GM19397 (cell line): ENCODE data around the gene ATF2.
"Not testable (repeated sequence)": the region's sequence is repeated elsewhere in the genome, so short reads cannot be mapped to it uniquely, and the experiment has no call there.

Experiments
- ATAC-seq: cut with Tn5 transposase; IDR thresholded peaks from one replicate; pipeline ENCODE4 v1.9.1; 2021; ENCODE audit warnings: mild to moderate bottlenecking, moderate library complexity; ENCODE audit not compliant: unreplicated experiment

ATF2 gene

DNA sequence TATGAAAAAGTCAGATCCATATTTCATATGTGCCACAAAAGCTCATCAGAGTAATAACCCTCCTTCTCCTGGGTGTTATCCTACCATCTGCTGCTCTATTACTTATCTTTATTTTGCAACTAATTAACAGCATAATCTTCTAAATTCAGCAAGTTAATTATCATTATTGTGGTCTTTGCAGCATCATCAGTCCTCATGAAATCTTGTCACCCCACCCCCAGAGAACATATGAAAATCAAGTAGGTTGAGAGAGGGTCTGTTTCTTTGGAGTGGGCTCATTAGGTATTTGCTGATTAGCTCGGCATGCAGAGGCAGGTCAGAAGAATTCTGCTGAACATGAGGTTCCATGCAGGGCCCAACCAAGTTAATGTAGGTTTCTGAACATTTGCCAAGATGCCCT lies 64.8 kb downstream of the ATF2 start:
- no peak for ATAC-seq

DNA sequence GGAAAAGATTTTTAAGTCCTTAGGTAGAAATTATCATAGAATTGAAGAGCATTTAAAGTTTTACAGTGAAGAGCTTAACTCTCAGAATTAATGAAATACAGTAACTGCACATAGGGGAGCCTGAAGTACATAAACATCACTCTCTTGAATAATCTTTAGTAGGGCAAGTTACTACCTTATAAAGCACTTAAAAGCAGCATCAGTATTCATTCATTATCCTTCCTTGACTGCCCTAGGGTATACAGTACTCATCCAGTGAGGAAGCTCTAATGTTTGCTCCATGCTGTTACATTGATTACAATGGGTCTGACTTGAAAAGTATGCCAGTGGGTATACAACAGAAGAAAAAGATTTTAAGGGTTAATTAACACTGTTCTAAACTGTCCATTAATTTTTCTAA lies 66.5 kb downstream of the ATF2 start:
- no peak for ATAC-seq

DNA sequence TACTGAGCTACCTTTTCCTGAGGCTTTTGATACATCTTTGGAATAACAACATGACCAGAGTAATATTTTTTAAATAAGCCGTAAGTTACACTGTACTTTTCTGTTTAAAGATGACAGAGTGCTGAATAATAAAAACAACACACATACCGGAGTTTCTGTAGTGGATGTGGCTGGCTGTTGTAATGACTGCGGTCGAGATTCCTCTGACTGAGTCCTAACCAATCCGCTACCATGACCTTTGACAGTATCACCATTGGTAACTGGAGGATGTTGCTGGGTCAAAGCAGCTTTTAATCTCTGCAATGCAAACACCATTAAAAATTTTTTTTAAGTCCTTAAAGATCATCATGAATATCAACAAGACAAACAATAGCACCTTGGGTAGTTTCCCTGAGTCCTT lies 70.7 kb downstream of the ATF2 start:
- no peak for ATAC-seq

DNA sequence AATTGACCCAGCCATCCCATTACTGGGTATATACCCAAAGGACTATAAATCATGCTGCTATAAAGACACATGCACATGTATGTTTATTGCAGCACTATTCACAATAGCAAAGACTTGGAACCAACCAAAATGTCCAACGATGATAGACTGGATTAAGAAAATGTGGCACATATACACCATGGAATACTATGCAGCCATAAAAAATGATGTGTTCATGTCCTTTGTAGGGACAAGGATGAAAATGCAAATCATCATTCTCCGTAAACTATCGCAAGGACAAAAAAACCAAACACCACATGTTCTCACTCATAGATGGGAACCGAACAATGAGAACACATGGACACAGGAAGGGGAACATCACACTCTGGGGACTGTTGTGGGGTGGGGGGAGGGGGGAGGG lies 83.9 kb downstream of the ATF2 start:
- not testable (repeated sequence) for ATAC-seq

DNA sequence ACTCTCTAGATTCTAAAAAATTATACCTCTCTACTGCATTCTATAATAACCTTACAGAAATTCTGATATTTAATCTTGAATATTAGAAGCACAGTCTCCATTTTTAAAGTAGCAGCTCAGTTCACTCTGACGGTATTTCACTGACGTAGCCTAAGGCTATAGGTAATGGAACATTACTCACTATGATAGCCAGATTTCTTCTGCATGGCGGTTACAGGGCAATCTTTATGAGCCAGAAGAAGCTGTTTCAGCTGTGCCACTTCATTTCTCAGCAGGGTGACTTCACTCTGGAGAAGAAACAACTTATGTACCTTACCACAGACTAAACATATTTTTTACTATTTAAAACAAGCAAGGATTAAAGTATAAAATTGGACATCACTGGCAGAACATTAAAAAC lies 87.5 kb downstream of the ATF2 start:
- no peak for ATAC-seq

DNA sequence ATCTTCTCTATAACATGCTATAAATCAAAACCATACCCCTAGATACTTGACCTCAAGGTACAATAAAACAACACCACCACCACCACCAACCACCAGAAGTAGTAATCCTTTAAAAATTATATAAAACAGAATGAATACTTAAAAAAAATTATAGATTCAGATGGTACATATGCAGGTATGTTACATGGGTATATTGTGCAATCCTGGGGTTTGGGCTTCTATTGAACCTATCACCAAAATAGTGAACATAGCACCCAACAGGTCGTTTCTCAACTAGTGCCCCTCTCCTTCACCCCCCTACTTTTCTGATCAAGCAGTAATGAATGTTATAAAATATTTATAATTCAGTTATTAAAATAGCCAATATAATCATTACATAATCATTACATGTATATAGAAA lies 91.7 kb downstream of the ATF2 start:
- no peak for ATAC-seq

DNA sequence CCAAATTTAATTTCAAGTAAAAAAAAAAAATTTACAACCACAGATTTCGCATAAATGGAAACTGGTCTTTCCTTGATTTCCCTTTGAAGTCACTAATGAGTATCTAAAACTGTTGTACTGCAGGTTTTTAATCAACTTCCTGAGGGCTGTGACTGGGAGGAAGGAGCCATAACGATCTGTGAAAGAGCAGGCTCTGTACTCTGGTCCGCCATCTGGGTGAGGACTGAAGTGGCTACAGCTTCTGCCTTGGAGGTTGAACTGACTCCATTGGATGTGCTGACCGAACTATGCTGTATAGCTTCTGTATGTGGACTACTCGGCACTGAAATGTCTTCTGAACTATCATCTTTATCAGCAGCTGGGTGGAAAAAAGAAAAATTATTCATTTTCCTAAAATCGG lies 93.5 kb downstream of the ATF2 start:
- no peak for ATAC-seq

DNA sequence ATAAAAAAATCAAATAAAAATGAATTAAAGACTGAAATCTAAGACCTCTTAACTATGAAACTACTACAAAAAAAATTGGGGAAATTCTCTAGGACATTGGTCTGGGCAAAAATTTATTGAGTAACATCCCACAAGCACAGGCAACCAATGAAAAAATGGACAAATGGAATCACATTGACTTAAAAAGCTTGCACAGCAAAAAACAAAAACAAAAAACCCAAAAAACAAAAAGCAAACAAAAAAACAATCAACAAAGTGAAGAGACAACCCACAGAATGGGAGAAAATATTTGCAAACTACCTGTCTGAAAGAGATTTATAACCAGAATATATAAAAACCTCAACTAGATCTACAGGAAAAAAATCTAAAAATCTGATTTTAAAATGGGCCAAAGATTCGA lies 99.5 kb downstream of the ATF2 start:
- no peak for ATAC-seq

DNA sequence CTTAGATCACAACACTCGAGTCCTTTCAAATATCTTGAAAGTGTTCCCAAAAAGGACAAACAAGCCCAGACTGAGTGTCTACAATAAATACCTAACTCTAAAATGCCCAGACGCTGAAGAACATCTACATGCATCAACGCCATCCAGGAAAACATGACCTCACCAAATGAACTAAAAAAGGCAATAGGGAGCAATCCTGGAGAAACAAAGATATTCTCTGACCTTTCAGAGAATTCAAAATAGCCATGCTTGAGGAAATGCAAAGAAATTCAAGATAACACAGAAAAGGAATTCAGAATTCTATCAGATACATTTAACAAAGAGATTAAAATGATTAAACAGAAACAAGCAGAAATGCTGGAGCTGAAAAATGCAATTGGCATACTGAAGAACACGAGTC lies 101.6 kb downstream of the ATF2 start:
- no peak for ATAC-seq

DNA sequence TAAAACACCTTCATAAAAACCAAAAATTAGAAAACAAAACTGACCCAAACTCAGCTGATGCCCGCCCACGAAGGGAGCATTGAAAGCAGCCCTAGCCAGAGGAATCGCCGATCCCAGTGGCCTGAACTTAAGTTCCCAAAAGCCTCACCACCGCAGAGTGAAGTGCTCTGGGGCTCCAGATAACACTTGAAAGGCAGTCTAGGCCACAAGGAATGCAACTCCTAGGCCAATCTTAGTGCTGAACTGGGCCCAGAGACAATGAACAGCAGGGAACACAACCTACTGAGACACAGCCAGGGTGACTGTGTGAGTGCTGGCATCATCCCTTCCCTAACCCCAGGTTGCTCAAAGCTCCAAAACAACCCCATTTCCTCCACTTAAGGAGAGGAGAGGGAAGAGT lies 103.2 kb downstream of the ATF2 start:
- no peak for ATAC-seq

DNA sequence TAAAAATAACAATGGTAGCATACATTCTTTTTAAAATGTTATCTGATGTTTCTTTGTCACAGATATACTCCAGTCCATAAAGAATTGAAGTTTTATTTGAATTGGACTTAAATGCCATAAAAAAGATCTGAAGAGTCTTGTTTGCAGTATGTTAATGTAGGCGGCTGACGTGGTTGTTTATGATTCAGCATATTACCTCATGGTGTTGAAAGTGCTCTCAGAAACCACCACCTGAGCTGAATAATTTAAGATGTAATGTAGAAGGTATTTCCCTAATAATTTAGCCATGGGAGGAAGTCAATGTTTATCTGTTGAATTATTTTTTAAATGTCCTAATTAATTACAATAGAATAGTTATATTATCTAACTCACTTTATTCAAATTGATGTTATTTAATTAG lies 104.3 kb downstream of the ATF2 start:
- ATAC-seq: no peak

DNA sequence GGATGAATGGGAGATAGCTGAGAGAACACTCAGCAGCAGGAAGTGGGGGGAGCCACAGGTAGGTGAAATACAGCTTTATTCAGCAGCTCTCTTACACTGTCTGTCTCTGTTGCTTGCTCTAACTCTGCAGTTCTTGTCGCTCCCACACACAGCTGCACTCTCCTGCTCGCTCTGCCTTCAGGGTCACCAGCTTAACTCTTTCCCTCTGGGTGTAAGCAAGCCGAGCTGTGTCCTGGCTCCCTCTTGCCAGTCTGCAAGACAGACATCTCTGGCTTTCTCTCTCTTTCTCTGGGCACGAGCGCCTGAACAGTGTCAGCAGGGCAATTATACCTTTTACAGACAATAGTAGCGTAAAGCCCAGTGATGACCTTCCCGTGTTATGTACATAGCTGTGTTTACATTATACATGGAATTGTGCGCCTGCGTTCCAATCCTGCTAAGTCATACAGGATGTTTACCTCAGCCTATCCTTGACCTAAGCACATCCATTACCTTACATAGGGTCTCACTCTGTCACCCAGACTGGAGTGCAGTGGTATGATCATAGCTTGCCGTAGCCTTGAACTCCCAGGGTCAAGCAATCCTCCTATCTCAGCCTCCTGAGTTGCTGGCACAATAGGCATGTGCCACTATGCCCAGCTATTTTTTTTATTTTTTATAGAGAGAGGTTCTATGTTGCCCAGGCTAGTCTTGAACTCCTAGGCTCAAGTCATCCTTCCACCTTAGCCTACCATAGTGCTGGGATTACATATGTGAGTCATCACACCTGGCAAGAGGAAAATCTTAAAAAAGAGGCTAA lies 105.0 kb downstream of the ATF2 start:
- no peak for ATAC-seq

DNA sequence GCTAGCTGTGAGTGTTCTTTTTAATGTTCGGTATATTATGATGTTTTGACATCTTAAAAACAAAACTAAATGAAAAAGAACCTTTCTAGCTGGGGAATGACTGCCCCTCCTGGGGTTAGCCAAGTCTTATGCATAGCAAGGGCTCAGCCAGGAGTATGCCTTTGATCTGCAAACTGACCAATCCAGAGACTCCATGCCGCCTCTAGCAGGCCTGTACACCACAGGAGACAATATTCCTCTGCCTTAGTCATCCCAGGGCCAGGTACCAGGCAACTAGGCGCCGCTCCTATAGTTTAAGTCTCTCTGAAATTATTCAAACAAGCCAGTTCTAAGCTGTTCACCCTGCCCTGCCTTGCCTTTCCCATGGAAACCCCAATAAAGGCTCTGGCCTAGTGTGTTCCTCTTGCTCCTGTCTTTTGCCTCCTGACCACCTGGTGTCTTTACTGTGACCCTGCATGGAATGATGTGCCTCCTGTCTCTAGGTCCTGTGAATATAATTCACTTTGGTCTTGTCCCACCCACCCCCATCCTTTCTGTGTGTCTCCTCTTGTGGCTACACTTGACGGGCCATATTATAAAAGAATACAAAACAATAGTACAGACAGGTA lies 110.8 kb downstream of the ATF2 start:
- no peak for ATAC-seq

DNA sequence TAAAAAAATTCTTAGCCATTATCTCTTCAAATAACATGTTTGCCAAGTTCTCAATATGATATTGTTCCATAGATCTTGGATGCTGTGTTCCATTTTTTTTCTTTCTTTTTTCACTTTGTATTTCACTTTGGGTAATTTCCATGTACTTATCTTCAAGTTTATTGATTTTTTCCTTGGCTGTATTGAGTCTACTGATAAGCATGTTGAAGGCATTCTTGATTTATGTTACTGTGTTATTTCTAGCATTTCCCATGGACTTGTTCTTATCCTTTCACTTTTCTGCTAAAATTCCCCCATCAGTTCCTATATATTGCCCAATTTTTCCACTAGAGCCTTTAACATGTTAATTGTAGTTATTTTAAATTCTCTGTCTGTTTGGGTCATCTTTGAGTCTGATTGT lies 112.0 kb downstream of the ATF2 start:
- ATAC-seq: no peak

DNA sequence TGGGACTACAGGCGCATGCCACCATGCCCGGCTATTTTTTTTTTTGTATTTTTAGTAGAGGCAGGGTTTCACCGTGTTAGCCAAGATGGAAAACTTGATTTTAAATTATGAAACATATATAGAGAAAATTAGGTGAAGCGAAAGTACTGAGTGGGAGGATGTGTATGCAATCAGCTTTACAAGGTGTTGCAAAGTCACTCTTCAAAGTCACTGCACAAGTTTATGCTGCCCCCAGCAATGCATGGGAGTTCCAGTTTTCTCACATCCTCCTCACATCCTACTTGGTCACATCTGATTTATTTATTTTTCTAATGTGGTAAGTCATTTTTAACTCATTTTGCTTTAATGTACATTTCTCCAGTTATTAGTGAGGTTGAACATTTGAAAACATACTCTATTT lies 113.7 kb downstream of the ATF2 start:
- ATAC-seq: no peak

DNA sequence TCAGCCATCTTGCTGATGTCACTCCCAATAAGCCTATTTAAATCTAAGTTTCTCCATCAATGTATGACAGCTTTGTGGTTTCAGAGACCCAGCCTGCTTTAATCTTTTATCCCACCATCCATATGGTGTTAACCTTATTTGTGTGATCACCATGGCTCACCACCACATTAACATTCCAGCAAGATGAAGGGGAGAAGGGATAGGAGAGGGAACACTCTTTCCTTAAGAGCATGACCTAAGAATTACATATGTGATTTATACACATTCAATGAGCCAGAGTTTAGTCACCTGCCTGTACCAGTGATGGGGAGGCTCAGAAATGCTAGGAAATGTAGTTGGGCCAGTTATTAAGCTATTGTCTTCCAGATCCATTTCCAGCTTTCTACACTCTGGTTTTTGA lies 118.3 kb downstream of the ATF2 start:
- ATAC-seq: no peak

DNA sequence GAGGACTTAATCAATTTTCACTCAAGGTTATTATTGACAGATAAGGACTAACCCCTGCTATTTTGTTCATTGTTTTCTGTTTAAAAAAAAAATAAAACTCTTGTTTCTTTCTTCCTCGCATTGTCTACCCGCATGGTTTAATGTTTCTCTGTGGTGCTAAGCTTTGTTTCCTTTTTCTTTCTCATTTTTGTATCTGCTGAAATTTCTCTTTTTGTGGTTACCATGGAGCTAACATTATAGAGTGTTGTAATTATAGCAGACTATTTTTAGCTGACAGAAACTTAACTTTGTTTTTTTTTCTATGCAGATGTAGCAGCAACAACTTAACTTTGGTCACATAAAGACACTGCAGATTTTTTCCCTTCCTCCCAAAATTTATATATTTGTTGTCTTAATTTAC lies 119.7 kb downstream of the ATF2 start:
- ATAC-seq: no peak

DNA sequence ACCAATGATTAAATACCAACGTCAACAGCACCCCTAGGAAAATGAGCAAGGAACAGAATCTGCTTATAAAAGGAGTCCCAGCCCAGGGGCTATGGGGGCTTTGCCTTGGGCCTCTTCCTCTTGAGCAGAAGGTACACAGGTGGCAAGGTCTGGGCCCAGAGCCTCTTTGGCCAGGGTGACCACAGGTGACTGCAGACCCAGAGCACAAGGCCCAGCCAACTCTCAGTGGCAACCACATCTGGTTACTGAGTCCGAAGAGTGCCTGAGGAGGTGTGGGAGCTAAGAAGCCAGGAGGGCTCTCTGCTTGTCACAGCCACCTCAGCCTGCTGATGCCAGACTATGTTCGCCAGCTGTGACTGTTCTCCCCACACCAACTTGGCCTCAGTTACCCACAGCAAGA lies 128.5 kb downstream of the ATF2 start:
- ATAC-seq: no peak

DNA sequence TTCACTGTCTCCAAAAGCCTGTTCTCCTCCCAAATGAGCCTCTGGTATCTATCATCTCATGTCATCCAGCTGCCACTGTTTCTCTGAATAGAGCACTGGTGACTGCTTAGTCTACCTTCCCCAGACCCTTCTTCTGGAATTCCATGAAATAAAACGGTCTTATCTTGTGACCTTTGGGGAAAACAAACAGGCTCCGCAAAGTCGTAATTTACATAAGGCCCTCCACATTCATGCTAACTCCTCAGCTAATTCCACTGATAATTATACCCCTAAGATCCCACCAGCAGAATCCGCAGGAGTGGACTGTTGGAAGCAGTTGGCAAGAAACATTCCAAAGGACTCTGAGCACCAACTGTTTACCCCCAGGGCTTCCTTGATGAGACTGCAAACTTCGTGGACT lies 129.0 kb downstream of the ATF2 start:
- ATAC-seq: no peak

DNA sequence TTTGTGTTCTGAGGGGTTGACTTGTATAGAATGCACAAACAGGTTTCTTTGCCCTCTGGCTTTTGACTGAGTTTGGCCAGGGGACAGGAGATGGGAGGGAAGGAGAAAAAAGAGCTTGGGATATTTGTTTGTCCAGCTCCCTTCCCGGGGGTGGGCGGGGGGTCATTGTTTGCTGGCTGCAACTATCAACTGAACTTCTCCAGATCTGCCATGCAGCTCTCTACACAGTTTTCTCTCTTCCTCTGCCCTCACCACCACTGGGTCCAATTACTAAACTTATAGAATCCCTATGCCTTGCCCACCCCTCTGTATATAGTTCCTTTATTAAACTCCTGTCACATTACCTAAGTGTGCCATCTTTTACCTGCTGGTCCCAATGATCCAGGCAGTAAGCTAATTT lies 130.1 kb downstream of the ATF2 start:
- no peak for ATAC-seq

DNA sequence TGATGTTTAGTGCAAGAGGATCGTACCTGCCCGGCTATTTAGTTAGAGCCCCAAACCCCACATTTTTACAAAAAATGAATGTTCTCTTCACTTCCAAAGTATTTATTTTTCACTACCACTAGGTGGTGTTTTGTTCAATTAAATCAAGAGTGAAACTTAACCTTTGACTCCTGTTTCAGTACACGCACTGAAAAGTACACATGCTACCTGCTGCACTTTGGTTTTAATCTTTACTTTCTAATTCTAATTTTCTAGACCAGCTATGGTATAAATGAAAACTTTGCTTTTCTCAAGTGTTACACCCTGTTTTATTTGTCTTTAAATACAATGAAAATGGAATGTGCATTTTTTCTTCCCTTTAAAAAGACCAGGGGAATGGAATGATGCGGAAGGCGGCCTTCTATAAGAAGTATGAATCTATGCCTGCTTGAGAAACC lies 131.4 kb downstream of the ATF2 start:
- no peak for ATAC-seq

DNA sequence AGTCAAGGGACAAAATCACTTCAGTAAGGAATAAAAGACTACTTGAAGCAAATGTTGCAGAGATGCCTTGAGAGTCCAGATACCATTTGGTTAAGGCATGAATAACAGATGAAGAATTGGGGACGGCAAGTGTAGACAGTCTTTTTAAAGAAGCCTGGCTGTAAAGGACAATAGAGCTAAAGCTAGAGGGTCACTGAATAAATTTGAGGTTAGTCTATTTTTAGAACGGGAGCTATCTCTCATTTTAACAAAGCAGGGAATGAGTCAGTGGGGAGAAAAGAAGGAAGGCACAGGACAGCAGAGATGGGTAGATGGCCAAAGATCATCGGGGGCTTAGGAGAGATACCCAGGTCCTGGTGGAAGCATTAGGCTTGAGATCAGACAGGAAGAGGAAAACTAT lies 132.2 kb downstream of the ATF2 start:
- ATAC-seq: no peak

DNA sequence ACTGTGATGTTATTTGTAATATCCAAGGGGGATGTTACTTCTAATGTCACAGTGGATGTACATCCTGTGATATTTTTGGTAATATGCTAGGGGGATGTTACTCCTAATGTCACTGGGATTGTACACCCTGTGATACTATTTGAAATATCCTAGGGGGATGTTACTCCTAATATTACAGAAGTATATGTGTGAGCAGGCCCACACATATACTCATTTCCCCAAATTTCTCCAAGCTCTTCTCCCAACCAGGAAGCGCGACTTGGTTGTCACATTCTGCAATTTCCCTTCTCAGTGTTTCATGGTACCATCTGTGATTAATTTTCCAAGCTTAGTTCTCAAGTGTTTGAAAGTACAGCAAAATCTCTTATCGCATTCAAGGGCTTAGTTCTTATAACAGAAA lies 133.3 kb downstream of the ATF2 start:
- ATAC-seq: no peak
